ENCODE measurements around the gene TRIO. TPM values are rescaled to one million over a fixed set of nuclear protein-coding genes. Genes with fewer than 3 reads are reported as not detected.
A peak's percentile ranks its signal among the peaks of the same experiment; 100 is the strongest.
"Not testable (repeated sequence)": the region's sequence is repeated elsewhere in the genome, so short reads cannot be mapped to it uniquely, and the experiment has no call there.

The TRIO gene
- total RNA-seq (100 to 1,000 TPM; 165 to 243 TPM), polyA plus RNA-seq (10 to 100 TPM; 23.8 to 55.3 TPM)
- long read RNA-seq, donor 1, partial matches to known transcripts, result 11 of 15 reads
- long read RNA-seq, donor 1, other reads (novel, unspliced or antisense), result 0 of 15 reads
- long read RNA-seq, donor 2, partial matches to known transcripts, result 13 of 17 reads
- long read RNA-seq, donor 2, other reads (novel, unspliced or antisense), result 0 of 17 reads
- long read RNA-seq, donor 3, partial matches to known transcripts, result 10 of 13 reads
- long read RNA-seq, donor 3, other reads (novel, unspliced or antisense), result 0 of 13 reads
- long read RNA-seq, donor 4, partial matches to known transcripts, result 0 of 1 reads
- long read RNA-seq, donor 4, other reads (novel, unspliced or antisense), result 0 of 1 reads
- long read RNA-seq, donor 5, partial matches to known transcripts, result 8 of 10 reads
- long read RNA-seq, donor 5, other reads (novel, unspliced or antisense), result 0 of 10 reads

GRCh38 chr5:14142827-14143545 is at the start of gene TRIO:
TSS of gene TRIO (plus strand) at chr5:14143342. CDS start at chr5:14143726, 384 bp downstream.
- peak within 1 kb of the TSS; percentile 95 to 100 for H3K27ac ChIP-seq (ENCODE audit: low read depth in 1 of 2, low read length in 1 of 2)
- no peaks in the 10 kb centered on the region for H3K36me3 ChIP-seq (ENCODE audit: control insufficient read depth in 4 of 4, insufficient read depth in 4 of 4, low read length in 4 of 4)
- peak within 1 kb of the TSS; percentile 52 to 71 for H3K9ac ChIP-seq (ENCODE audit: insufficient read depth in 1 of 2, low read length in 2 of 2)
- 0 to 1% methylated on average over 72 to 79 of the region's 79 CpGs for WGBS, 2 donors
- H3K27me3 ChIP-seq (ENCODE audit: control insufficient read depth in 3 of 3, insufficient read depth in 3 of 3, low read length in 2 of 3), result peaks cover 0 to 5% (median 4%) of the 10 kb centered on the region in 3 donors
- peaks cover 2 to 17% (median 9%) of the 10 kb centered on the region in 5 donors for H3K4me1 ChIP-seq (ENCODE audit: control insufficient read depth in 5 of 5, insufficient read depth in 5 of 5, low read length in 5 of 5)
- no peaks in the 10 kb centered on the region for H3K9me3 ChIP-seq (ENCODE audit: control insufficient read depth in 4 of 4, insufficient read depth in 3 of 4, low read length in 3 of 4)
- ATAC-seq (ENCODE audit: insufficient read depth, low FRiP score), result peak; percentile 86
- TF ChIP-seq, protein P1, sequence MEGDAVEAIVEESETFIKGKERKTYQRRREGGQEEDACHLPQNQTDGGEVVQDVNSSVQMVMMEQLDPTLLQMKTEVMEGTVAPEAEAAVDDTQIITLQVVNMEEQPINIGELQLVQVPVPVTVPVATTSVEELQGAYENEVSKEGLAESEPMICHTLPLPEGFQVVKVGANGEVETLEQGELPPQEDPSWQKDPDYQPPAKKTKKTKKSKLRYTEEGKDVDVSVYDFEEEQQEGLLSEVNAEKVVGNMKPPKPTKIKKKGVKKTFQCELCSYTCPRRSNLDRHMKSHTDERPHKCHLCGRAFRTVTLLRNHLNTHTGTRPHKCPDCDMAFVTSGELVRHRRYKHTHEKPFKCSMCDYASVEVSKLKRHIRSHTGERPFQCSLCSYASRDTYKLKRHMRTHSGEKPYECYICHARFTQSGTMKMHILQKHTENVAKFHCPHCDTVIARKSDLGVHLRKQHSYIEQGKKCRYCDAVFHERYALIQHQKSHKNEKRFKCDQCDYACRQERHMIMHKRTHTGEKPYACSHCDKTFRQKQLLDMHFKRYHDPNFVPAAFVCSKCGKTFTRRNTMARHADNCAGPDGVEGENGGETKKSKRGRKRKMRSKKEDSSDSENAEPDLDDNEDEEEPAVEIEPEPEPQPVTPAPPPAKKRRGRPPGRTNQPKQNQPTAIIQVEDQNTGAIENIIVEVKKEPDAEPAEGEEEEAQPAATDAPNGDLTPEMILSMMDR (IDR thresholded peaks at IDR 0.05; ENCODE audit: control extremely low read depth, extremely low read depth), result no peak
- peak; percentile 95 to 96 (median 96) for DNase-seq
- peak within 1 kb of the TSS; percentile 90 for H3K4me3 ChIP-seq

GRCh38 chr5:14097380-14097779 is 45.8 kb upstream of the TRIO start:
- H3K4me3 ChIP-seq; H3K36me3 ChIP-seq (ENCODE audit: control insufficient read depth in 4 of 4, insufficient read depth in 4 of 4, low read length in 4 of 4); H3K27ac ChIP-seq (ENCODE audit: low read depth in 1 of 2, low read length in 1 of 2); H3K9ac ChIP-seq (ENCODE audit: insufficient read depth in 1 of 2, low read length in 2 of 2); H3K4me1 ChIP-seq (ENCODE audit: control insufficient read depth in 5 of 5, insufficient read depth in 5 of 5, low read length in 5 of 5); ATAC-seq (ENCODE audit: insufficient read depth, low FRiP score); H3K9me3 ChIP-seq (ENCODE audit: control insufficient read depth in 4 of 4, insufficient read depth in 3 of 4, low read length in 3 of 4); DNase-seq; H3K27me3 ChIP-seq (ENCODE audit: control insufficient read depth in 3 of 3, insufficient read depth in 3 of 3, low read length in 2 of 3): not testable (repeated sequence)
- 79 to 97% methylated on average over 2 of the region's 2 CpGs for WGBS, 2 donors

DNA sequence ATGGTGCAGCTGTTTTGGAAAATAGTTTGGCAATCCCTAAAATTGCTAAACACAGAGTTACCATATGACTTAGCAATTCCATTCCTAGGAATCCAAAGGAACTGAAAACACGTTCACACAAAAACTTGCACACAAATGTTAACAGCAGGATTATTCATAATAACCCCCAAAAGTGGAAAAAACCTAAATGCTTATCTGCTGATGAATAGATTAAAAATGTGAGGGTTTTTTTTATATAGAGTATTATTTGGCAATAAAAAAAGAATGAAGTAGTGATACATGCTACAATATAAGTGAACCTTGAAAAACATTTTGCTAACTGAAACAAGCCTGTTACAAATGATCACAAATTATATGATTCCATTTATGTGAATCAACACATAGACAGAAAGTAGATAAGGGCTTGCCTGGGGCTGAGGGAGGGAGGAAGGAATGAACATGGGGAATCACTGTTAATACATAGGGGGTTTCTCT is 45.1 kb upstream of the TRIO start:
- no peak overlapping the region for H3K4me3 ChIP-seq
- no peaks in the 10 kb centered on the region for H3K4me1 ChIP-seq (ENCODE audit: control insufficient read depth in 5 of 5, insufficient read depth in 5 of 5, low read length in 5 of 5)
- 72 to 74% methylated on average over 1 of the region's 1 CpG for WGBS, 2 donors
- H3K27me3 ChIP-seq (ENCODE audit: control insufficient read depth in 3 of 3, insufficient read depth in 3 of 3, low read length in 2 of 3), result peaks cover 0 to 3% (median 0%) of the 10 kb centered on the region in 3 donors
- TF ChIP-seq, protein P1 (IDR thresholded peaks at IDR 0.05; ENCODE audit: control extremely low read depth, extremely low read depth), result no peak
- DNase-seq (peak in 1 of 3 donors; percentile 22), ATAC-seq (ENCODE audit: insufficient read depth, low FRiP score) (no peak)
- no peak overlapping the region for H3K9ac ChIP-seq (ENCODE audit: insufficient read depth in 1 of 2, low read length in 2 of 2)
- H3K27ac ChIP-seq (ENCODE audit: low read depth in 1 of 2, low read length in 1 of 2), result no peak overlapping the region
- no peaks in the 10 kb centered on the region for H3K9me3 ChIP-seq (ENCODE audit: control insufficient read depth in 4 of 4, insufficient read depth in 3 of 4, low read length in 3 of 4)
- no peaks in the 10 kb centered on the region for H3K36me3 ChIP-seq (ENCODE audit: control insufficient read depth in 4 of 4, insufficient read depth in 4 of 4, low read length in 4 of 4)

DNA sequence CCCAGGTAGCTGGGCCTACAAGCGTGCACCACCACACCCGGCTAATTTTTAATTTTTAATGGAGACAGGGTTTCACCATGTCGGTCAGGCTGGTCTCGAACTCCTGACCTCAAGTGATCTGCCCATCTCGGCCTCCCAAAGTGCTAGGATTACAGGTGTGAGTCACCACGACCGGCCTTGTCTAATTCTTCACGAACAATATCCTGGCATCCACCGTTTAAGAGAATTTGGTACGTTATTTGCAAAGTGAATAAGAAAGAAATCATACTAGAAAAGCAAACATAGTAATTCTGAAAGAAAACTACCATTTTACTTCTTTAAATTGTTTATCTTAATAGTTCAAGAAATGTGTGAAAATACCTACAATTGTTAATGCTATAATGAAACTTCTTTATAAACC is 42.9 kb upstream of the TRIO start:
- Histone ChIP-seq H3K4me1 (ENCODE audit: control insufficient read depth in 5 of 5, insufficient read depth in 5 of 5, low read length in 5 of 5) (no peaks in the 10 kb centered on the region), H3K27ac (ENCODE audit: low read depth in 1 of 2, low read length in 1 of 2) (no peak overlapping the region), H3K36me3 (ENCODE audit: control insufficient read depth in 4 of 4, insufficient read depth in 4 of 4, low read length in 4 of 4) (no peaks in the 10 kb centered on the region), H3K4me3 (no peak overlapping the region), H3K27me3 (ENCODE audit: control insufficient read depth in 3 of 3, insufficient read depth in 3 of 3, low read length in 2 of 3) (no peaks in the 10 kb centered on the region), H3K9me3 (ENCODE audit: control insufficient read depth in 4 of 4, insufficient read depth in 3 of 4, low read length in 3 of 4) (no peaks in the 10 kb centered on the region), H3K9ac (ENCODE audit: insufficient read depth in 1 of 2, low read length in 2 of 2) (no peak overlapping the region)
- ATAC-seq (ENCODE audit: insufficient read depth, low FRiP score) (no peak), DNase-seq (no peak)
- TF ChIP-seq, protein P1 (IDR thresholded peaks at IDR 0.05; ENCODE audit: control extremely low read depth, extremely low read depth), result no peak
- WGBS, 2 donors, result 94% methylated on average over 10 of the region's 10 CpGs

All from lung (tissue), 16 donors.